Upper lobe of left lung (tissue), 4 donors: ENCODE results near the gene SAP30BP.

Experiments used
- EP300 ChIP-seq, 4 donors: sonication (generic); formaldehyde crosslinking; IDR thresholded peaks; one replicate each; pipeline ENCODE4 v1.5.1; 2017; ENCODE audit warnings: antibody characterized with exemption in 4 of 4, control low read depth in 2 of 4
- TF ChIP-seq, protein P1 (sequence below), 6 experiments: fragments of 450-650 bp in 4 of 6; fragments of 200-600 bp in 2 of 6; sonication (generic) in 2 of 6; IDR thresholded peaks; one replicate each; pipeline ENCODE4 v1.5.1; 2016 to 2019; ENCODE audit warnings: antibody characterized with exemption in 6 of 6

DNA sequence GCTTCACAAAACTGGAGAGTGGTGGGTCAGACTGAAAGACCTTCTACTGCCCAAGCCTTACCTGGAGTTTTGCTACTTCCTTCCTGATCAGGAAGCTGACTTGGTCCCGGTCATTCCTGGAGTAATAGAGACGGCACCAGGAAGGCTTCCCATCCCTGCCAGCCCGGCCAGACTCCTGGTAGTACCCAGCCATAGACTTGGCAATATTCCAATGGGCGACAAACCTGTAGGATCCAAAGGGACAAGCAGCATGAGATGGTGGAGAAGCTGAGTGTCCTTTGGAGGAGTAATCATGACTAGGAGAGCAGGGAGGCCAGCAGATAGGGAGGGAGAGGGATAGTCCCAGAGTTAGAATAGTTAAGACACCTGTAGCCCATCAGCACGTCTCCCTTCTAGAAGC, 8.9 kb upstream of the SAP30BP start:
- no peak for TF ChIP-seq EP300 (IDR thresholded peaks at IDR 0.05)
- TF ChIP-seq, protein P1, sequence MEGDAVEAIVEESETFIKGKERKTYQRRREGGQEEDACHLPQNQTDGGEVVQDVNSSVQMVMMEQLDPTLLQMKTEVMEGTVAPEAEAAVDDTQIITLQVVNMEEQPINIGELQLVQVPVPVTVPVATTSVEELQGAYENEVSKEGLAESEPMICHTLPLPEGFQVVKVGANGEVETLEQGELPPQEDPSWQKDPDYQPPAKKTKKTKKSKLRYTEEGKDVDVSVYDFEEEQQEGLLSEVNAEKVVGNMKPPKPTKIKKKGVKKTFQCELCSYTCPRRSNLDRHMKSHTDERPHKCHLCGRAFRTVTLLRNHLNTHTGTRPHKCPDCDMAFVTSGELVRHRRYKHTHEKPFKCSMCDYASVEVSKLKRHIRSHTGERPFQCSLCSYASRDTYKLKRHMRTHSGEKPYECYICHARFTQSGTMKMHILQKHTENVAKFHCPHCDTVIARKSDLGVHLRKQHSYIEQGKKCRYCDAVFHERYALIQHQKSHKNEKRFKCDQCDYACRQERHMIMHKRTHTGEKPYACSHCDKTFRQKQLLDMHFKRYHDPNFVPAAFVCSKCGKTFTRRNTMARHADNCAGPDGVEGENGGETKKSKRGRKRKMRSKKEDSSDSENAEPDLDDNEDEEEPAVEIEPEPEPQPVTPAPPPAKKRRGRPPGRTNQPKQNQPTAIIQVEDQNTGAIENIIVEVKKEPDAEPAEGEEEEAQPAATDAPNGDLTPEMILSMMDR (IDR thresholded peaks at IDR 0.05): no peak
